GM23338 (cell line): ENCODE measurements around the gene THSD4. TPM values are rescaled to one million over a fixed set of nuclear protein-coding genes. Genes with fewer than 3 reads are reported as not detected.

Source experiments
- ATAC-seq: fragments of 200-7000 bp; cut with Tn5 transposase; 3 replicates; pipeline ENCODE4 v1.9.1; 2020
- DNase-seq: peaks from one replicate; pipeline ENCODE4 v3.0.0-alpha.2; 2015; ENCODE audit warnings: low spot score
- H2AFZ ChIP-seq: fragments of 200-600 bp; sonication (generic); 2 replicates; pipeline ENCODE4 v1.8.0; 2016; ENCODE audit warnings: antibody characterized with exemption, mild to moderate bottlenecking, moderate library complexity
- H3F3A ChIP-seq: fragments of 200-600 bp; sonication (generic); replicated peaks from 2 replicates; pipeline ENCODE4 v1.8.0; 2017; ENCODE audit warnings: antibody characterized with exemption, mixed run types, low read depth
- H3K27ac ChIP-seq: fragments of 200-600 bp; sonication (generic); 2 replicates; pipeline ENCODE4 v1.6.1; 2016; ENCODE audit warnings: low read depth
- H3K27me3 ChIP-seq: fragments of 200-600 bp; sonication (generic); 2 replicates; pipeline ENCODE4 v1.8.0; 2016; ENCODE audit warnings: mild to moderate bottlenecking, mixed run types, moderate library complexity; ENCODE audit not compliant: insufficient read depth
- H3K36me3 ChIP-seq: fragments of 200-600 bp; sonication (generic); 2 replicates; pipeline ENCODE4 v1.8.0; 2016; ENCODE audit warnings: mild to moderate bottlenecking; ENCODE audit not compliant: insufficient read depth
- H3K4me1 ChIP-seq: fragments of 200-600 bp; sonication (generic); 2 replicates; pipeline ENCODE4 v1.8.0; 2016; ENCODE audit warnings: mild to moderate bottlenecking, moderate library complexity; ENCODE audit not compliant: insufficient read depth
- H3K4me2 ChIP-seq: fragments of 200-600 bp; sonication (generic); 2 replicates; pipeline ENCODE4 v1.7.1; 2017; ENCODE audit warnings: mixed run types
- H3K4me3 ChIP-seq: fragments of 200-600 bp; sonication (generic); 2 replicates; pipeline ENCODE4 v1.6.1; 2016; ENCODE audit warnings: mixed run types
- H3K79me2 ChIP-seq: fragments of 200-600 bp; sonication (generic); replicated peaks from 2 replicates; pipeline ENCODE4 v1.8.0; 2017; ENCODE audit warnings: mild to moderate bottlenecking; ENCODE audit not compliant: insufficient read depth
- H3K9me2 ChIP-seq: fragments of 200-600 bp; sonication (generic); 2 replicates; pipeline ENCODE4 v1.8.0; 2017; ENCODE audit not compliant: insufficient read depth
- H4K20me1 ChIP-seq: fragments of 200-600 bp; sonication (generic); replicated peaks from 2 replicates; pipeline ENCODE4 v1.8.0; 2017; ENCODE audit warnings: mild to moderate bottlenecking; ENCODE audit not compliant: insufficient read depth
- H3K27ac Mint-ChIP-seq: 2 replicates; pipeline ENCODE4 v1.8.0; 2020; ENCODE audit warnings: inconsistent platforms, mild to moderate bottlenecking, moderate library complexity, mixed read lengths
- H3K27me3 Mint-ChIP-seq: 3 replicates; pipeline ENCODE4 v1.8.0; 2022; ENCODE audit warnings: low read depth, mild to moderate bottlenecking, moderate library complexity, mixed read lengths, inconsistent platforms; ENCODE audit not compliant: insufficient read depth, poor library complexity
- H3K36me3 Mint-ChIP-seq: 3 replicates; pipeline ENCODE4 v1.8.0; 2021; ENCODE audit warnings: low read depth, mild to moderate bottlenecking, inconsistent platforms, moderate library complexity, mixed read lengths
- H3K4me1 Mint-ChIP-seq: 3 replicates; pipeline ENCODE4 v1.8.0; 2020; ENCODE audit warnings: mild to moderate bottlenecking, inconsistent platforms, mixed read lengths
- H3K4me3 Mint-ChIP-seq: 3 replicates; pipeline ENCODE4 v1.8.0; 2021; ENCODE audit warnings: moderate library complexity, mild to moderate bottlenecking, inconsistent platforms, mixed read lengths
- H3K9me3 Mint-ChIP-seq: 3 replicates; pipeline ENCODE4 v1.8.0; 2020; ENCODE audit warnings: moderate library complexity, mild to moderate bottlenecking, inconsistent platforms, mixed read lengths
- CREB1 ChIP-seq: fragments of 250-450 bp; sonication (Bioruptor Pico); IDR thresholded peaks from 2 replicates; pipeline ENCODE4 v1.5.0; 2020; ENCODE audit warnings: low read depth, mild to moderate bottlenecking, moderate library complexity
- ETS1 ChIP-seq: IDR thresholded peaks from 2 replicates; pipeline ENCODE4 v1.6.1; 2016; ENCODE audit warnings: antibody characterized with exemption
- EZH2 ChIP-seq: fragments of 200-600 bp; sonication (generic); IDR thresholded peaks from one replicate; pipeline ENCODE4 v1.8.0; 2017; ENCODE audit warnings: antibody characterized with exemption, mild to moderate bottlenecking, low read depth; ENCODE audit not compliant: unreplicated experiment
- EZH2phosphoT487 ChIP-seq: fragments of 200-600 bp; sonication (generic); IDR thresholded peaks from one replicate; pipeline ENCODE4 v1.8.1; 2018; ENCODE audit warnings: antibody characterized with exemption; ENCODE audit not compliant: unreplicated experiment
- JUNB ChIP-seq: IDR thresholded peaks from one replicate; pipeline ENCODE4 v1.6.1; 2016; ENCODE audit warnings: antibody characterized with exemption; ENCODE audit not compliant: unreplicated experiment
- NANOG ChIP-seq: IDR thresholded peaks from 2 replicates; pipeline ENCODE4 v1.6.1; 2016; ENCODE audit warnings: antibody characterized with exemption, borderline replicate concordance
- POLR2AphosphoS5 ChIP-seq: IDR thresholded peaks from 2 replicates; pipeline ENCODE4 v1.6.1; 2016; ENCODE audit warnings: antibody characterized with exemption, low read depth
- STAT1 ChIP-seq: IDR thresholded peaks from one replicate; pipeline ENCODE4 v1.6.1; 2016; ENCODE audit warnings: antibody characterized with exemption; ENCODE audit not compliant: unreplicated experiment
- ZNF114 ChIP-seq: fragments of 250-450 bp; sonication (Bioruptor Pico); IDR thresholded peaks from 2 replicates; pipeline ENCODE4 v1.5.0; 2020; ENCODE audit warnings: mild to moderate bottlenecking, moderate library complexity
- ZNF331 ChIP-seq: fragments of 250-450 bp; sonication (Bioruptor Pico); IDR thresholded peaks from 2 replicates; pipeline ENCODE4 v1.5.0; 2020; ENCODE audit warnings: low read depth, mild to moderate bottlenecking, moderate library complexity
- ZNF462 ChIP-seq: fragments of 250-450 bp; sonication (Bioruptor Pico); IDR thresholded peaks from 2 replicates; pipeline ENCODE4 v1.5.0; 2020; ENCODE audit warnings: mild to moderate bottlenecking, moderate library complexity
- polyA plus RNA-seq: library from polyadenylated mRNA; unstranded; fragments of >200 nt; fragmentation: Nextera tagmentation; extraction: Ambion mirVana; gene quantifications from 2 replicates; pipeline ENCODE4 v1.2.1, GENCODE V29; 2016
- total RNA-seq: library from RNA; depleted of rRNA; stranded (reverse); fragments of >200 nt; shearing (Covaris generic); gene quantifications from 2 replicates; pipeline ENCODE4 v1.2.3, GENCODE V29; 2014
- TF ChIP-seq, protein P1 (sequence below): IDR thresholded peaks from one replicate; pipeline ENCODE4 v1.6.1; 2018; ENCODE audit warnings: antibody characterized with exemption; ENCODE audit not compliant: unreplicated experiment
- TF ChIP-seq, protein P2 (sequence below), 2 experiments: fragments of 200-600 bp in 1 of 2; sonication (generic) in 1 of 2; conservative IDR thresholded peaks; 2 replicates each; pipeline versions ENCODE4 v1.5.1 to v1.6.1; 2016 to 2017; ENCODE audit warnings: antibody characterized with exemption in 2 of 2, low read depth in 2 of 2, mild to moderate bottlenecking in 2 of 2, moderate library complexity in 1 of 2

The THSD4 gene
- total and polyA plus RNA-seq, 2 experiments from 2014 or later: 2.0 to 7.4 TPM

GRCh38 chr15:71603379-71603778, 488.1 kb downstream of the THSD4 start:
- Histone ChIP-seq H2AFZ (no peak overlapping the region), H3F3A (no peaks in the 10 kb centered on the region), H3K36me3 (no peaks in the 10 kb centered on the region), H3K4me2 (no peak overlapping the region), H3K27ac (no peak overlapping the region), H3K79me2 (no peaks in the 10 kb centered on the region), H3K27me3 (no peaks in the 10 kb centered on the region), H3K4me1 (no peaks in the 10 kb centered on the region), H3K9me2 (0 out of 2 replicates have a peak, but pooled peaks cover 2% of the 10 kb centered on the region), H3K4me3 (no peak overlapping the region), H4K20me1 (no peaks in the 10 kb centered on the region)
- Mint-ChIP-seq H3K27me3 (no peaks in the 10 kb centered on the region), H3K4me1 (peaks cover 6% of the 10 kb centered on the region; the same call in 2 of the 3 replicates), H3K4me3 (no peak overlapping the region), H3K36me3 (no peaks in the 10 kb centered on the region; the same call in 2 of the 3 replicates), H3K27ac (no peak overlapping the region), H3K9me3 (no peaks in the 10 kb centered on the region)
- no peak for DNase-seq
- TF ChIP-seq POLR2AphosphoS5 (no peak), EZH2 (no peak), CREB1 (no peak), ZNF331 (CRISPR knock-in tag) (no peak), STAT1 (no peak), ZNF462 (CRISPR knock-in tag) (no peak), ZNF114 (CRISPR knock-in tag) (no peak), ETS1 (no peak), EZH2phosphoT487 (no peak), NANOG (no peak), JUNB (no peak)
- TF ChIP-seq, protein P1, sequence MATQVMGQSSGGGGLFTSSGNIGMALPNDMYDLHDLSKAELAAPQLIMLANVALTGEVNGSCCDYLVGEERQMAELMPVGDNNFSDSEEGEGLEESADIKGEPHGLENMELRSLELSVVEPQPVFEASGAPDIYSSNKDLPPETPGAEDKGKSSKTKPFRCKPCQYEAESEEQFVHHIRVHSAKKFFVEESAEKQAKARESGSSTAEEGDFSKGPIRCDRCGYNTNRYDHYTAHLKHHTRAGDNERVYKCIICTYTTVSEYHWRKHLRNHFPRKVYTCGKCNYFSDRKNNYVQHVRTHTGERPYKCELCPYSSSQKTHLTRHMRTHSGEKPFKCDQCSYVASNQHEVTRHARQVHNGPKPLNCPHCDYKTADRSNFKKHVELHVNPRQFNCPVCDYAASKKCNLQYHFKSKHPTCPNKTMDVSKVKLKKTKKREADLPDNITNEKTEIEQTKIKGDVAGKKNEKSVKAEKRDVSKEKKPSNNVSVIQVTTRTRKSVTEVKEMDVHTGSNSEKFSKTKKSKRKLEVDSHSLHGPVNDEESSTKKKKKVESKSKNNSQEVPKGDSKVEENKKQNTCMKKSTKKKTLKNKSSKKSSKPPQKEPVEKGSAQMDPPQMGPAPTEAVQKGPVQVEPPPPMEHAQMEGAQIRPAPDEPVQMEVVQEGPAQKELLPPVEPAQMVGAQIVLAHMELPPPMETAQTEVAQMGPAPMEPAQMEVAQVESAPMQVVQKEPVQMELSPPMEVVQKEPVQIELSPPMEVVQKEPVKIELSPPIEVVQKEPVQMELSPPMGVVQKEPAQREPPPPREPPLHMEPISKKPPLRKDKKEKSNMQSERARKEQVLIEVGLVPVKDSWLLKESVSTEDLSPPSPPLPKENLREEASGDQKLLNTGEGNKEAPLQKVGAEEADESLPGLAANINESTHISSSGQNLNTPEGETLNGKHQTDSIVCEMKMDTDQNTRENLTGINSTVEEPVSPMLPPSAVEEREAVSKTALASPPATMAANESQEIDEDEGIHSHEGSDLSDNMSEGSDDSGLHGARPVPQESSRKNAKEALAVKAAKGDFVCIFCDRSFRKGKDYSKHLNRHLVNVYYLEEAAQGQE: no peak
- TF ChIP-seq, protein P2, sequence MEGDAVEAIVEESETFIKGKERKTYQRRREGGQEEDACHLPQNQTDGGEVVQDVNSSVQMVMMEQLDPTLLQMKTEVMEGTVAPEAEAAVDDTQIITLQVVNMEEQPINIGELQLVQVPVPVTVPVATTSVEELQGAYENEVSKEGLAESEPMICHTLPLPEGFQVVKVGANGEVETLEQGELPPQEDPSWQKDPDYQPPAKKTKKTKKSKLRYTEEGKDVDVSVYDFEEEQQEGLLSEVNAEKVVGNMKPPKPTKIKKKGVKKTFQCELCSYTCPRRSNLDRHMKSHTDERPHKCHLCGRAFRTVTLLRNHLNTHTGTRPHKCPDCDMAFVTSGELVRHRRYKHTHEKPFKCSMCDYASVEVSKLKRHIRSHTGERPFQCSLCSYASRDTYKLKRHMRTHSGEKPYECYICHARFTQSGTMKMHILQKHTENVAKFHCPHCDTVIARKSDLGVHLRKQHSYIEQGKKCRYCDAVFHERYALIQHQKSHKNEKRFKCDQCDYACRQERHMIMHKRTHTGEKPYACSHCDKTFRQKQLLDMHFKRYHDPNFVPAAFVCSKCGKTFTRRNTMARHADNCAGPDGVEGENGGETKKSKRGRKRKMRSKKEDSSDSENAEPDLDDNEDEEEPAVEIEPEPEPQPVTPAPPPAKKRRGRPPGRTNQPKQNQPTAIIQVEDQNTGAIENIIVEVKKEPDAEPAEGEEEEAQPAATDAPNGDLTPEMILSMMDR (conservative IDR thresholded peaks at IDR 0.05; ENCODE audit: low read depth in 2 of 2): no peak
- no peak for ATAC-seq
